ENCODE results near the gene SH2B2.
"Not testable (repeated sequence)": the region's sequence is repeated elsewhere in the genome, so short reads cannot be mapped to it uniquely, and the experiment has no call there.

SH2B2 gene

DNA sequence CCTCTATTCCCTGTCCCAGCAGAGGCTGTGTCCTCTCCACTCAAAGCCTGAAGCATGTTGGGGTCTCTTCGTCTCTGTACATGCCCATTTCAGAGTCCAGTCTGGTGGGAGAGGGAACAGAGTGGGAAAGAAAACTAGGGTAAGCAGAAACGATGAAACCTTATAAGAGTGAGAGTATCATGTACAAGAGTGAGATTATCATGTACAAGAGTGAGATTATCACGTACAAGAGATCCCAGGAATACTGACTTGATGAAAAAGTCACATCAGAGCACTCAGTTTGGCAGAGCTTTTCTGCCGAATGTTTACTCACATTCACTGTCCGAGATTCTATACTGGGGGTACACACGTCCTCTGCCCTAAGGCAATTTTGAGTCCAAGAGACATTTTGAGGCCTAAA lies 69.7 kb downstream of the SH2B2 start, which contains the start of gene SPDYE6:
TSS of gene SPDYE6 (minus strand) at position 101 of the 400 bp plus-strand sequence. CDS start 421 bp downstream, outside the sequence.
- H3K4me3 ChIP-seq (ENCODE audit: low read depth, low read length); DNase-seq (ENCODE audit: low read depth); in situ Hi-C loops (cut with HindIII; ENCODE audit: low sequenced_read_pairs): not testable (repeated sequence)

- H3K4me3 ChIP-seq (ENCODE audit: low read depth, low read length): peak overlapping the region; percentile 58
- peak; percentile 95 for DNase-seq (ENCODE audit: low read depth)
- TF ChIP-seq, protein P1, sequence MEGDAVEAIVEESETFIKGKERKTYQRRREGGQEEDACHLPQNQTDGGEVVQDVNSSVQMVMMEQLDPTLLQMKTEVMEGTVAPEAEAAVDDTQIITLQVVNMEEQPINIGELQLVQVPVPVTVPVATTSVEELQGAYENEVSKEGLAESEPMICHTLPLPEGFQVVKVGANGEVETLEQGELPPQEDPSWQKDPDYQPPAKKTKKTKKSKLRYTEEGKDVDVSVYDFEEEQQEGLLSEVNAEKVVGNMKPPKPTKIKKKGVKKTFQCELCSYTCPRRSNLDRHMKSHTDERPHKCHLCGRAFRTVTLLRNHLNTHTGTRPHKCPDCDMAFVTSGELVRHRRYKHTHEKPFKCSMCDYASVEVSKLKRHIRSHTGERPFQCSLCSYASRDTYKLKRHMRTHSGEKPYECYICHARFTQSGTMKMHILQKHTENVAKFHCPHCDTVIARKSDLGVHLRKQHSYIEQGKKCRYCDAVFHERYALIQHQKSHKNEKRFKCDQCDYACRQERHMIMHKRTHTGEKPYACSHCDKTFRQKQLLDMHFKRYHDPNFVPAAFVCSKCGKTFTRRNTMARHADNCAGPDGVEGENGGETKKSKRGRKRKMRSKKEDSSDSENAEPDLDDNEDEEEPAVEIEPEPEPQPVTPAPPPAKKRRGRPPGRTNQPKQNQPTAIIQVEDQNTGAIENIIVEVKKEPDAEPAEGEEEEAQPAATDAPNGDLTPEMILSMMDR (IDR thresholded peaks at IDR 0.05; ENCODE audit: low read depth, low read length, missing control alignments): peak; percentile 15
- in situ Hi-C loops (cut with HindIII; ENCODE audit: low sequenced_read_pairs): not testable (repeated sequence)
Observed at GRCh38 chr7:102363549-102364393, 77.1 kb downstream of the SH2B2 start.

GRCh38 chr7:102364394-102364886 lies 77.8 kb downstream of the SH2B2 start:
- in situ Hi-C loops (cut with HindIII; ENCODE audit: low sequenced_read_pairs); DNase-seq (ENCODE audit: low read depth): not testable (repeated sequence)
- peak overlapping the region; percentile 58 for H3K4me3 ChIP-seq (ENCODE audit: low read depth, low read length)

- DNase-seq (ENCODE audit: low read depth); in situ Hi-C loops (cut with HindIII; ENCODE audit: low sequenced_read_pairs); H3K4me3 ChIP-seq (ENCODE audit: low read depth, low read length): not testable (repeated sequence)
Observed at GRCh38 chr7:102365390-102365789, 78.7 kb downstream of the SH2B2 start.

- in situ Hi-C loops (cut with HindIII; ENCODE audit: low sequenced_read_pairs); DNase-seq (ENCODE audit: low read depth); H3K4me3 ChIP-seq (ENCODE audit: low read depth, low read length): not testable (repeated sequence)
Observed at GRCh38 chr7:102370038-102370437, 83.4 kb downstream of the SH2B2 start.

All from astrocyte of the cerebellum (primary cell).